K562 (cell line): ENCODE data around the gene TAF1B. TPM values are rescaled to one million over a fixed set of nuclear protein-coding genes. Genes with fewer than 3 reads are reported as not detected.

Experiments used
- ATAC-seq: fragments of 200-7000 bp; cut with Tn5 transposase; 3 replicates; pipeline ENCODE4 v1.9.1; 2020; ENCODE audit warnings: moderate library complexity
- BruUV-seq: library from RNA; stranded (reverse); fragments of 400-500 nt; replicated peaks from 2 replicates; lab custom pipeline; 2021; lab: Mats Ljungman, UMichigan
- CTCF ChIA-PET: fragments of 300-600 bp; formaldehyde crosslinking; extraction: SDS; loops from one replicate; lab custom pipeline; 2021; ENCODE audit warnings: low intra/inter-chr PET ratio; lab: Yijun Ruan, JAX
- POLR2A ChIA-PET: fragments of 300-600, 350-650 bp; sonication (Branson Sonifier 250); formaldehyde crosslinking; extraction: SDS; loops from one replicate; lab custom pipeline; 2021; ENCODE audit warnings: antibody characterized with exemption, inconsistent platforms; lab: Yijun Ruan, JAX
- DNase-seq, 4 experiments: peaks; one replicate each; pipeline versions ENCODE4 v3.0.0 to v3.0.0-alpha.2; 2011 to 2018; ENCODE audit warnings: low spot score in 3 of 4, mixed read lengths in 3 of 4; ENCODE audit errors: extremely low read depth in 1 of 4
- FAIRE-seq: peaks from 2 replicates; lab custom pipeline; 2011; peaks lifted over from hg19 to GRCh38; lab: Jason Lieb, UNC
- H2AFZ ChIP-seq: 2 replicates; pipeline ENCODE4 v1.6.0; 2011; ENCODE audit warnings: low read depth, low read length, control low read depth, inconsistent platforms
- H3K27ac ChIP-seq: fragments of 200-600 bp; 3 replicates; pipeline ENCODE4 v1.8.0; 2011; ENCODE audit warnings: low read depth, mild to moderate bottlenecking, control low read depth, inconsistent platforms, low read length, moderate library complexity, mixed read lengths; ENCODE audit errors: extremely low read depth
- H3K27me3 ChIP-seq, 2 experiments: fragments of 300-600 bp in 1 of 2; 2 replicates in 1 of 2; 3 replicates in 1 of 2; pipeline versions ENCODE4 v1.6.0 to v1.8.0; 2011; ENCODE audit warnings: inconsistent platforms in 2 of 2, low read length in 2 of 2, mild to moderate bottlenecking in 1 of 2, mixed read lengths in 1 of 2, moderate library complexity in 1 of 2; ENCODE audit not compliant: control insufficient read depth in 2 of 2, insufficient read depth in 2 of 2
- H3K36me3 ChIP-seq: fragments of 300-600 bp; 3 replicates; pipeline ENCODE4 v1.8.0; 2011; ENCODE audit warnings: mild to moderate bottlenecking, low read length, inconsistent platforms; ENCODE audit not compliant: control insufficient read depth, insufficient read depth
- H3K4me1 ChIP-seq, 2 experiments: fragments of 200-600 bp in 1 of 2; replicated peaks in 1 of 2; 2 replicates in 1 of 2; 3 replicates in 1 of 2; pipeline versions ENCODE4 v1.5.1 to v1.8.0; 2011; ENCODE audit warnings: inconsistent platforms in 2 of 2, low read length in 2 of 2, mild to moderate bottlenecking in 1 of 2, mixed read lengths in 1 of 2, moderate library complexity in 1 of 2; ENCODE audit not compliant: control insufficient read depth in 2 of 2, insufficient read depth in 2 of 2
- H3K4me2 ChIP-seq: 2 replicates; pipeline ENCODE4 v1.6.1; 2011; ENCODE audit warnings: low read length, control low read depth, inconsistent platforms, mixed read lengths; ENCODE audit not compliant: insufficient read depth
- H3K4me3 ChIP-seq: fragments of 200-600 bp; sonication (generic), shearing (Covaris generic); 2 replicates; pipeline ENCODE4 v1.5.1; 2016; ENCODE audit warnings: control low read depth, inconsistent platforms
- H3K79me2 ChIP-seq: fragments of 200-600 bp; 3 replicates; pipeline ENCODE4 v1.8.0; 2011; ENCODE audit warnings: low read length, inconsistent platforms; ENCODE audit not compliant: control insufficient read depth, insufficient read depth
- H3K9ac ChIP-seq, 2 experiments: 2 replicates each; pipeline versions ENCODE4 v1.6.0 to v1.6.1; 2011; ENCODE audit warnings: low read depth in 2 of 2, low read length in 2 of 2, control low read depth in 1 of 2, inconsistent platforms in 1 of 2, mild to moderate bottlenecking in 1 of 2, mixed read lengths in 1 of 2; ENCODE audit not compliant: insufficient read depth in 1 of 2
- H3K9me1 ChIP-seq: one replicate; pipeline ENCODE4 v1.6.0; 2011; ENCODE audit warnings: inconsistent platforms, mild to moderate bottlenecking, low read length, moderate library complexity; ENCODE audit not compliant: control insufficient read depth, insufficient read depth
- H3K9me3 ChIP-seq: replicated peaks from 2 replicates; pipeline ENCODE4 v1.5.1; 2011; ENCODE audit warnings: low read depth, low read length, inconsistent platforms; ENCODE audit not compliant: control insufficient read depth, insufficient read depth
- H4K20me1 ChIP-seq: replicated peaks from 2 replicates; pipeline ENCODE4 v1.6.1; 2011; ENCODE audit warnings: low read length, inconsistent platforms, mixed read lengths; ENCODE audit not compliant: control insufficient read depth, insufficient read depth
- CUX1 ChIP-seq: fragments of 200-800 bp; sonication (Bioruptor generic); IDR thresholded peaks from 2 replicates; pipeline ENCODE4 v1.6.1; 2016; ENCODE audit warnings: missing genetic modification characterization, missing compliant biosample characterization
- ELK1 ChIP-seq: sonication (generic); formaldehyde crosslinking; IDR thresholded peaks from 2 replicates; pipeline ENCODE4 v1.8.1; 2022; ENCODE audit warnings: missing genetic modification reagents
- REST ChIP-seq, 2 experiments: fragments of 450-650 bp; formaldehyde crosslinking in 1 of 2; IDR thresholded peaks; 2 replicates each; pipeline versions ENCODE4 v1.4.0 to v1.6.1; 2014 to 2020; ENCODE audit warnings: mild to moderate bottlenecking in 2 of 2, borderline replicate concordance in 1 of 2, low read depth in 1 of 2
- SMARCA5 ChIP-seq: fragments of 450-650 bp; IDR thresholded peaks from 2 replicates; pipeline ENCODE4 v1.6.1; 2016
- ZZZ3 ChIP-seq: fragments of 450-650 bp; IDR thresholded peaks from 2 replicates; pipeline ENCODE4 v1.6.1; 2016; ENCODE audit warnings: antibody characterized with exemption, mild to moderate bottlenecking, moderate library complexity
- WGBS: fragments of 100-300 bp; shearing (Covaris generic); methylation state at CpG from one replicate; pipeline ENCODE4 v1.1.6; 2016; ENCODE audit warnings: low coverage, mixed read lengths; ENCODE audit not compliant: insufficient coverage; ENCODE audit errors: missing lambda C conversion rate; 5-methylcytosine and 5-hydroxymethylcytosine counted together
- in situ Hi-C: fragments of 300-500 bp; cut with MboI; formaldehyde crosslinking; loops from 4 replicates; pipeline ENCODE4 v1.15.0; 2018; ENCODE audit warnings: inconsistent platforms, mixed read lengths
- intact Hi-C: fragments of 100-400 bp; cut with micrococcal nuclease; formaldehyde crosslinking; loops from 2 replicates; pipeline ENCODE4 v1.14.2; 2022
- polyA plus RNA-seq, 8 experiments: library from polyadenylated mRNA; depleted of rRNA in 4 of 8; stranded (reverse) in 5 of 8; unstranded in 3 of 8; fragments of >200 nt; fragmentation: Nextera tagmentation in 2 of 8; fragmentation: Illumina TruSeq in 1 of 8; extraction: Ambion mirVana in 2 of 8; extraction: Trizol in 1 of 8; gene quantifications; 2 replicates each; pipeline versions ENCODE4 v1.2.1 to v1.2.3, GENCODE V29; 2011 to 2014; ENCODE audit warnings: inconsistent platforms in 1 of 8, missing spikeins in 1 of 8
- total RNA-seq, 7 experiments: library from RNA; depleted of rRNA in 6 of 7; stranded (reverse); fragments of >200 nt in 6 of 7; fragmentation: Illumina TruSeq in 2 of 7; extraction: Trizol in 2 of 7; gene quantifications; 2 replicates each; pipeline versions ENCODE4 v1.2.1 to v1.2.3, GENCODE V29; 2011 to 2021; ENCODE audit warnings: low replicate concordance in 1 of 7

TAF1B gene
- total and polyA plus RNA-seq, 9 of the 15 experiments (the other 6 are each of a cell fraction or from before 2014, with no cell fraction given): 8.8 to 25.1 (median 17.3) TPM

GRCh38 chr2:9905413-9905812, 62.1 kb downstream of the TAF1B start:
- ChIA-PET POLR2A (interaction anchor here (0.7 kb wide), 1 partner anchor 667 kb away, joined by 5 read pairs; no protein-coding TSS in a partner anchor), CTCF (no interaction called here)
- no peaks in the 10 kb centered on the region for H3K9me1 ChIP-seq
- no peak overlapping the region for H2AFZ ChIP-seq
- no TSS peak for BruUV-seq
- no peaks in the 10 kb centered on the region for H3K79me2 ChIP-seq
- TF ChIP-seq CUX1 (CRISPR knock-in tag) (no peak), ZZZ3 (no peak), ELK1 (CRISPR knock-in tag) (no peak), REST (IDR thresholded peaks at IDR 0.05; ENCODE audit: borderline replicate concordance) (no peak), REST (CRISPR knock-in tag; IDR thresholded peaks at IDR 0.05; ENCODE audit: low read depth) (no peak), SMARCA5 (no peak)
- no peaks in the 10 kb centered on the region for H3K27me3 ChIP-seq
- ATAC-seq (no peak), FAIRE-seq (peak; percentile 19), DNase-seq (no peak)
- no peaks in the 10 kb centered on the region for H4K20me1 ChIP-seq
- in situ Hi-C loops (no loop called here), intact Hi-C loops (no loop called here)
- H3K4me2 ChIP-seq: no peak overlapping the region
- 0% methylated on average over 1 of the region's 1 CpG for WGBS
- H3K36me3 ChIP-seq: no peaks in the 10 kb centered on the region; the same call in 1 of the 3 replicates
- H3K27ac ChIP-seq: no peak overlapping the region
- H3K4me3 ChIP-seq: no peak overlapping the region
- no peaks in the 10 kb centered on the region for H3K9me3 ChIP-seq
- peaks cover 0 to 3% of the 10 kb centered on the region in 2 experiments; a peak in 2 of 5 replicates for H3K4me1 ChIP-seq
- H3K9ac ChIP-seq: no peak overlapping the region
